Fibroblast of pulmonary artery (primary cell): ENCODE data around the gene CIBAR2.
A peak's percentile ranks its signal among the peaks of the same experiment; 100 is the strongest.

ENCODE experiments used
- DNase-seq: peaks from one replicate; pipeline ENCODE4 v3.0.0-alpha.2; 2010; ENCODE audit warnings: low read depth
- H3K4me3 ChIP-seq: replicated peaks from 2 replicates; pipeline ENCODE4 v1.5.1; 2011; ENCODE audit warnings: low read depth, mild to moderate bottlenecking, control low read depth, low read length, moderate library complexity
- TF ChIP-seq, protein P1 (sequence below): IDR thresholded peaks from 2 replicates; pipeline ENCODE4 v1.5.1; 2011; ENCODE audit warnings: mild to moderate bottlenecking, control low read depth, low read length, inconsistent platforms; ENCODE audit errors: missing control alignments

The CIBAR2 gene

DNA sequence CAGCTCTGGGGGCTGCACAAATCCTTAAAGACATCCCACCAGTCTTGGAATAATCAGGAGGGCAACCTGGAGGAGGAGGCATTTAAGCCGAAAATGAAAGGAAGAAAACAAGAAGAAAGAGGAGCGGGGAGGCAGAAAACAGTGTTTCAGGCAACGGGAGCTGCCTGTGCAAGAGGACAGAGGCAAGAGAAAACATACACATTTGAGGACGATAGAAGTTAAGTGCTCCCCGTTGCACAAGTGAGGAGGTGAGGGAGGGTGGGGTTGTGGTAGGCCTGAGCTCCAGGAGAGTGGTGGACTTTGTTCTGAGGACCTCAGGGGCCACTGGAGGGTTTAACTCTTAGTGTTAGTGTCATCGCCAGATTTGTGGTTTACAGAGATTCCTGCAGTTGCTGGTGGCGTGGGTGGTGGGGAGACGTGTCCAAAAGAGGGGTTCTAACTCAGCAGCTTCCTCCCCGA, 27.6 kb upstream of the CIBAR2 start:
- TF ChIP-seq, protein P1, sequence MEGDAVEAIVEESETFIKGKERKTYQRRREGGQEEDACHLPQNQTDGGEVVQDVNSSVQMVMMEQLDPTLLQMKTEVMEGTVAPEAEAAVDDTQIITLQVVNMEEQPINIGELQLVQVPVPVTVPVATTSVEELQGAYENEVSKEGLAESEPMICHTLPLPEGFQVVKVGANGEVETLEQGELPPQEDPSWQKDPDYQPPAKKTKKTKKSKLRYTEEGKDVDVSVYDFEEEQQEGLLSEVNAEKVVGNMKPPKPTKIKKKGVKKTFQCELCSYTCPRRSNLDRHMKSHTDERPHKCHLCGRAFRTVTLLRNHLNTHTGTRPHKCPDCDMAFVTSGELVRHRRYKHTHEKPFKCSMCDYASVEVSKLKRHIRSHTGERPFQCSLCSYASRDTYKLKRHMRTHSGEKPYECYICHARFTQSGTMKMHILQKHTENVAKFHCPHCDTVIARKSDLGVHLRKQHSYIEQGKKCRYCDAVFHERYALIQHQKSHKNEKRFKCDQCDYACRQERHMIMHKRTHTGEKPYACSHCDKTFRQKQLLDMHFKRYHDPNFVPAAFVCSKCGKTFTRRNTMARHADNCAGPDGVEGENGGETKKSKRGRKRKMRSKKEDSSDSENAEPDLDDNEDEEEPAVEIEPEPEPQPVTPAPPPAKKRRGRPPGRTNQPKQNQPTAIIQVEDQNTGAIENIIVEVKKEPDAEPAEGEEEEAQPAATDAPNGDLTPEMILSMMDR: no peak
- H3K4me3 ChIP-seq: no peak overlapping the region
- DNase-seq: no peak

DNA sequence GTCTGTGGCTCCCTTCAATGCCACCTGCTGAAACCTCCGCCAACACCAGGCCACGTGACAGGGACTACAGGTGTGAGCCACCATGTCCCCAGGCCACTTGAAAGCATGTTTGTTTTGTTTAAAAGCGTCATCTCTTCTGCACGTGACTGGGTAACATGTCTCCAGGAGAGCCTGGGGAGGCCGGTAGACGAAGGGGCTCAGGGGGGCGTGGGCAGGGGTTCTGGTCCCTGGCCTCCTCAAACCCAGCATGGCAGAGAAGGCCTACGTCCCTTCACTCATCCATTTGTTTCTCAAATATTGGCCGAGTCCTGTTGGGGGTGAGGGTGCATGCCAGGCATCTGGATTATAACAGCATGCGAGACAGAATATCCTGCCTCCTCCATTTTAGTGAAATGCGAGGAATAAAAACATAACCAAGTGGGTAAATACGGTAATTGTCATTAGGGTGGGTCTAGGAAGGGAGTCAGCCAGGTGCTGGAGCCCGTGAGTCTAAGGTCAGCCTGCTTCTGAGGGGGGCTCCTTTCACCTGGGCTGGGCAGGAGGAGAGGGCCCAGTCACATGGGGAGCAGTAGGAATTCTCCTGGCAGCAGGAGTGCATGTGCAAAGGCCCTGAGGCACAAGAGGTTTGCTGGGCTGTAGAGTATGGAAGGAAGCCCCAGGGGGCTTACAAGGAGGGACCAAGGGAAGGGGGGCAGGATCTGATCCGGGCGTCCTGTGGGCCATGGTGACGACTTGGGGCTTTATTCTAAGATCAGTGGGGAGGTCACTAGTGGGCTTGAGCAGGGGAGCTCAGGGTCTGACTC, 26.8 kb upstream of the CIBAR2 start:
- no peak for DNase-seq
- TF ChIP-seq, protein P1: no peak
- H3K4me3 ChIP-seq: no peak overlapping the region

- TF ChIP-seq, protein P1: no peak
- DNase-seq: no peak
- H3K4me3 ChIP-seq: no peak overlapping the region
Observed at GRCh38 chr16:85138073-85138824, 26.0 kb upstream of the CIBAR2 start.

DNA sequence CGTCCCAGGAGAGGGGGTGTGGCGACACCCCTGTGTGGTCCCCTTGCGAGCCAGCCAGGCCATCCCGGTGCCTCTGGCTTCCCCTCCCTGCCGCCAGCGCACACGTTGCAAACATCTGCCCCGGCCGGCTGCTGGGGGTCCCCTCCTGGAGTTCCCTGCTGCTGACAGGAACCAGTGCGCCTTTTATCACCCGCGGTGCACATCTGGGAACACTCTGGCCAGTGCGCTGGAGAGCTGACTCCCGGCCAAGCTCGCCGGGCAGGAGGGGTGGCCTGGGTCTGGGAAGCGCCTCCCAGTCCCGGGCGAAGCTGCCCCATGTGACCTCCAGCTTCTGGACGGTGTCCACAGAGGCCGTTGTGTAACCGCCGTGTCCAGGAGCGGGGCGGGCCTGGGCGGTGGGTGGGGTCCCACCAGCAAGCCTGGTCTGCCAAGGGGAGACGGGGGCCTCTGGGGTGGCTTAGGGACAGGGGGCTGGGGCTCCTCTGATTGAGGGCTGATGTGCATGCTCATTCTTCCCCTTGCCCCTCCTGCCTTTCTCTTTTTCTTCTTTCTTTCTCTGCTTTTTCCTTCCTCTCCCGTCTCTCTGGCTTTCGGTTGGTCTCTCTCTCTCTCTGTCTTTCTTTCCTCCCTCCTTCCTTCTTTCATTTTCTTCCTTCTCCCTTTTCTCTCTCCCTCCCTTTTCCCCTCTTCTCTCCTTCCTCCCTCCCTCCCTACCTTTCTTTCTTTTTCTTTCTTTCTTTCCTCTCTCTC, 25.2 kb upstream of the CIBAR2 start:
- peak overlapping the region; percentile 34 for H3K4me3 ChIP-seq
- DNase-seq: peak; percentile 95
- TF ChIP-seq, protein P1: no peak

- peak overlapping the region; percentile 19 for H3K4me3 ChIP-seq
- TF ChIP-seq, protein P1: no peak
- peak; percentile 66 for DNase-seq
Observed at GRCh38 chr16:85136702-85137322, 24.5 kb upstream of the CIBAR2 start.

DNA sequence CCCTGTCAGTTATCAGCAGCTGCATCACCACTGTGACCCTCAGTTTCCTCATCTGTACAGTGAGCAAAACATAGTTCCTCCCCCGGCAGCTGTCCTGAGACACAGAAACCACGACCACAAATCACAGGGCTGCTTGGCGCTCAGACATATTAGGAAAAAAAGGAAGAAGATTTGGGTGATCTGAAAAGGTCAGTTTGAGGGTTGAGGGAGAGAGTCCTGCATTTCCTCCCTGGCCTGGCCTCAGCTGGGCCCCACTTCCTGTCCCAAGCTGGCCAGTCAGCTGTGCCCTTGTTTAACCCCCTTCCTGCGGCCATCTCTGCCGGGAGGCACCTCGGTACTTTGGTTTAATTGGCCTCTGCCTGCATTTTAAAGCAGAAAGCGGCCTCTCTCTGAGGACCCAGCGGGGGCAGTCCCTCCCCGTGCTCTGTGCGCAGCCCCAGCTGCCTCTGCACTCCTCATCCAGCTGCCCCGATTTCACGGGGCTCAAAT, 24.0 kb upstream of the CIBAR2 start:
- H3K4me3 ChIP-seq: no peak overlapping the region
- TF ChIP-seq, protein P1: no peak
- DNase-seq: no peak
